Heart left ventricle (tissue), 13 donors: ENCODE measurements around the gene MFN1.

ENCODE experiments used
- CTCF ChIP-seq, 12 donors: fragments of 200-600 bp; sonication (generic) in 4 of 12; IDR thresholded peaks; one replicate each; pipeline versions ENCODE4 v1.5.0 to v1.8.0; 2018 to 2022; ENCODE audit warnings: antibody characterized with exemption in 12 of 12, mild to moderate bottlenecking in 5 of 12
- POLR2A ChIP-seq, 2 donors: fragments of 450-650 bp; IDR thresholded peaks; one replicate each; pipeline ENCODE4 v1.6.1; 2017; ENCODE audit warnings: antibody characterized with exemption in 2 of 2, mild to moderate bottlenecking in 2 of 2, moderate library complexity in 2 of 2
- donor health status: ischemic (EF 13 %, LVEDD 7.1; RV severe dilation, severe dysfunction).
- donor health status: DM: no; HTN: yes; CAD: no.
- donor health status: DM: no; HTN: no; CAD: no.
- donor health status: ischemic (EF 25% LVEDD 6.9; RV normal size, moderate dysfunction).
- donor health status: ischemic (EF 25% LVEDD 5.7; RV mildly dilated, moderate dysfunction).
- donor health status: ischemic (EF 35%, LVEDD 5.7; RV mildly dilated, moderate dysfunction).
- donor health status: nonischemic (EF 11% LVEDD 7.7; RV severe dilation, severe dysfunction).
- donor health status: DM: yes; HTN: yes; CAD: no.
- donor health status: PGD.
- donor health status: ischemic (EF 29% LVEDD 5.4; RV normal size, mild dysfunction).
- donor health status: nonischemic (EF 23%, LVEDD 6.1; RV moderate dilation, normal function).

- TF ChIP-seq CTCF (IDR thresholded peaks at IDR 0.05) = no peak
- no peak for TF ChIP-seq POLR2A (IDR thresholded peaks at IDR 0.05)
These were observed 17.1 kb upstream of the MFN1 start for GRCh38 chr3:179330438-179330837.
